ENCODE results near the gene ABHD8.
A peak's percentile ranks its signal among the peaks of the same experiment; 100 is the strongest.

Gene ABHD8

GRCh38 chr19:17340871-17341357, 37.7 kb upstream of the ABHD8 start:
- no peaks in the 10 kb centered on the region for H3K9me2 ChIP-seq (ENCODE audit: low read depth, low read length)
- peaks cover 15% of the 10 kb centered on the region for H3K4me1 ChIP-seq (ENCODE audit: insufficient read depth, low read length, severe bottlenecking)
- no peaks in the 10 kb centered on the region; the same call in 1 of the 2 replicates for H3F3A ChIP-seq (ENCODE audit: insufficient read depth, low read length)
- H3K27ac ChIP-seq (ENCODE audit: low read depth, low read length, poor library complexity, severe bottlenecking), result no peak overlapping the region
- no peak overlapping the region for H3K9ac ChIP-seq (ENCODE audit: low read length)
- H3K9me3 ChIP-seq (ENCODE audit: low read length), result no peaks in the 10 kb centered on the region
- no peaks in the 10 kb centered on the region for H3K79me2 ChIP-seq (ENCODE audit: insufficient read depth, low read length)
- no peak overlapping the region for H3K4me2 ChIP-seq (ENCODE audit: low read length)
- H4K20me1 ChIP-seq (ENCODE audit: insufficient read depth, low read length), result no peaks in the 10 kb centered on the region
- H3K4me3 ChIP-seq (ENCODE audit: low read depth, low read length, poor library complexity, severe bottlenecking), result no peak overlapping the region
- no peak for TF ChIP-seq CTCF (IDR thresholded peaks at IDR 0.05; ENCODE audit: low read length)
- no peak for TF ChIP-seq EZH2 (IDR thresholded peaks at IDR 0.05; ENCODE audit: borderline replicate concordance, low read length)
- peaks cover 38% of the 10 kb centered on the region for H3K36me3 ChIP-seq (ENCODE audit: insufficient read depth, low read length)
- H2AFZ ChIP-seq (ENCODE audit: low read length), result no peak overlapping the region
- H3K27me3 ChIP-seq (ENCODE audit: insufficient read depth, low read length), result no peaks in the 10 kb centered on the region

GRCh38 chr19:17340302-17340870, 37.2 kb upstream of the ABHD8 start:
- no peak overlapping the region for H3K27ac ChIP-seq (ENCODE audit: low read depth, low read length, poor library complexity, severe bottlenecking)
- no peaks in the 10 kb centered on the region for H4K20me1 ChIP-seq (ENCODE audit: insufficient read depth, low read length)
- no peak overlapping the region for H3K4me3 ChIP-seq (ENCODE audit: low read depth, low read length, poor library complexity, severe bottlenecking)
- H3K79me2 ChIP-seq (ENCODE audit: insufficient read depth, low read length), result no peaks in the 10 kb centered on the region
- H3K9me3 ChIP-seq (ENCODE audit: low read length), result no peaks in the 10 kb centered on the region
- no peaks in the 10 kb centered on the region; the same call in 1 of the 2 replicates for H3F3A ChIP-seq (ENCODE audit: insufficient read depth, low read length)
- H3K4me2 ChIP-seq (ENCODE audit: low read length), result no peak overlapping the region
- TF ChIP-seq CTCF (IDR thresholded peaks at IDR 0.05; ENCODE audit: low read length) (no peak), EZH2 (IDR thresholded peaks at IDR 0.05; ENCODE audit: borderline replicate concordance, low read length) (no peak)
- H2AFZ ChIP-seq (ENCODE audit: low read length), result no peak overlapping the region
- no peaks in the 10 kb centered on the region for H3K9me2 ChIP-seq (ENCODE audit: low read depth, low read length)
- no peak overlapping the region for H3K9ac ChIP-seq (ENCODE audit: low read length)
- H3K27me3 ChIP-seq (ENCODE audit: insufficient read depth, low read length), result no peaks in the 10 kb centered on the region
- peaks cover 15% of the 10 kb centered on the region for H3K4me1 ChIP-seq (ENCODE audit: insufficient read depth, low read length, severe bottlenecking)
- peaks cover 38% of the 10 kb centered on the region for H3K36me3 ChIP-seq (ENCODE audit: insufficient read depth, low read length)

- Histone ChIP-seq H3K9me2 (ENCODE audit: low read depth, low read length) (no peaks in the 10 kb centered on the region), H3K27me3 (ENCODE audit: insufficient read depth, low read length) (no peaks in the 10 kb centered on the region), H3K36me3 (ENCODE audit: insufficient read depth, low read length) (peaks cover 36% of the 10 kb centered on the region), H3K9ac (ENCODE audit: low read length) (no peak overlapping the region; the same call in 1 of the 2 replicates), H3K9me3 (ENCODE audit: low read length) (no peaks in the 10 kb centered on the region), H3K79me2 (ENCODE audit: insufficient read depth, low read length) (no peaks in the 10 kb centered on the region), H4K20me1 (ENCODE audit: insufficient read depth, low read length) (no peaks in the 10 kb centered on the region), H3K4me2 (ENCODE audit: low read length) (peak overlapping the region; percentile 82), H3K27ac (ENCODE audit: low read depth, low read length, poor library complexity, severe bottlenecking) (no peak overlapping the region), H3K4me1 (ENCODE audit: insufficient read depth, low read length, severe bottlenecking) (peaks cover 23% of the 10 kb centered on the region), H2AFZ (ENCODE audit: low read length) (no peak overlapping the region), H3F3A (ENCODE audit: insufficient read depth, low read length) (no peaks in the 10 kb centered on the region; the same call in 1 of the 2 replicates), H3K4me3 (ENCODE audit: low read depth, low read length, poor library complexity, severe bottlenecking) (peak overlapping the region; percentile 90)
- TF ChIP-seq EZH2 (IDR thresholded peaks at IDR 0.05; ENCODE audit: borderline replicate concordance, low read length), result no peak
- TF ChIP-seq CTCF (IDR thresholded peaks at IDR 0.05; ENCODE audit: low read length), result no peak
Measured at GRCh38 chr19:17339088-17339741, 36.0 kb upstream of the ABHD8 start.

Measured in OCI-LY1 (cell line).